Heart right ventricle (tissue), 16 donors: ENCODE results near the gene GPRASP1. TPM values are rescaled to one million over a fixed set of nuclear protein-coding genes. Genes with fewer than 3 reads are reported as not detected.
A peak's percentile ranks its signal among the peaks of the same experiment; 100 is the strongest.

Experiments used
- ATAC-seq, 8 donors: fragments of 200-7000 bp; cut with Tn5 transposase; one replicate each; pipeline ENCODE4 v1.9.1; 2020; ENCODE audit warnings: mild to moderate bottlenecking in 8 of 8, moderate library complexity in 8 of 8, moderate number of reproducible peaks in 1 of 8
- DNase-seq, 2 donors: peaks; one replicate each; pipeline ENCODE4 v3.0.0-alpha.2; 2020
- H3K27ac ChIP-seq, 10 donors: fragments of 200-600 bp; sonication (generic) in 2 of 10; one replicate each; pipeline versions ENCODE4 v1.5.0 to v1.8.0; 2020 to 2022; ENCODE audit warnings: mild to moderate bottlenecking in 3 of 10
- H3K27me3 ChIP-seq, 7 donors: fragments of 200-600 bp; one replicate each; pipeline ENCODE4 v1.8.0; 2021 to 2022; ENCODE audit warnings: mild to moderate bottlenecking in 2 of 7
- H3K36me3 ChIP-seq, 9 donors: fragments of 200-600 bp; sonication (generic) in 1 of 9; one replicate each; pipeline versions ENCODE4 v1.5.0 to v1.8.0; 2020 to 2022; ENCODE audit warnings: mild to moderate bottlenecking in 2 of 9
- H3K4me1 ChIP-seq, 9 donors: fragments of 200-600 bp; sonication (generic) in 1 of 9; one replicate each; pipeline versions ENCODE4 v1.5.0 to v1.8.0; 2020 to 2022; ENCODE audit warnings: mild to moderate bottlenecking in 4 of 9
- H3K4me3 ChIP-seq, 10 donors: fragments of 200-600 bp; sonication (generic) in 2 of 10; one replicate each; pipeline versions ENCODE4 v1.5.0 to v1.8.0; 2020 to 2022; ENCODE audit warnings: mild to moderate bottlenecking in 7 of 10, moderate library complexity in 2 of 10
- H3K9me3 ChIP-seq, 11 donors: fragments of 200-600 bp in 10 of 11; sonication (generic) in 2 of 11; one replicate each; pipeline versions ENCODE4 v1.5.0 to v1.8.0; 2013 to 2022; ENCODE audit warnings: mild to moderate bottlenecking in 2 of 11, control low read depth in 1 of 11, moderate library complexity in 1 of 11
- WGBS, 2 donors: extraction: QIAGEN DNeasy Blood & Tissue Kit; methylation state at CpG; one replicate each; pipeline ENCODE4 v1.1.7; 2013; ENCODE audit warnings: inconsistent platforms in 1 of 2; 5-methylcytosine and 5-hydroxymethylcytosine counted together
- intact Hi-C, 10 donors: fragments of 100-400 bp; cut with DNase I; formaldehyde crosslinking; loops; one replicate each; pipeline versions ENCODE4 v1.11.1 to v1.14.2; 2022
- long read RNA-seq, 3 donors: library from polyadenylated mRNA; unstranded; transcript quantifications; one replicate each; pipeline ENCODE4 v2.0.0, GENCODE V29; 2020 to 2021
- polyA plus RNA-seq, 2 donors: library from polyadenylated mRNA; stranded (reverse); fragments of 200-250 nt; gene quantifications; one replicate each; pipeline ENCODE4 v1.2.3, GENCODE V29; 2013
- total RNA-seq, 10 donors: library from RNA; stranded (reverse); fragmentation: NEBNext Ultra II Directional in 3 of 10; extraction: Animal tissue kit (Norgen Biotek cat#: 25700) in 3 of 10; gene quantifications; one replicate each; pipeline versions ENCODE4 v1.2.1 to v1.2.4, GENCODE V29; 2021 to 2023
- TF ChIP-seq, protein P1 (sequence below), 9 donors: fragments of 200-600 bp; sonication (generic) in 2 of 9; IDR thresholded peaks; one replicate each; pipeline versions ENCODE4 v1.5.0 to v1.8.0; 2021 to 2022; ENCODE audit warnings: antibody characterized with exemption in 9 of 9, mild to moderate bottlenecking in 5 of 9, moderate library complexity in 1 of 9
- donor health status: Arrhythmogenic right ventricular cardiomyopathy.
- donor health status: ischemic (EF 13 %, LVEDD 7.1; RV severe dilation, severe dysfunction).
- donor health status: healthy with polysubstance abuse.
- donor health status: DM: no; HTN: yes; CAD: no.
- donor health status: DM: no; HTN: no; CAD: no.
- donor health status: ischemic (EF 25% LVEDD 6.9; RV normal size, moderate dysfunction).
- donor health status: ischemic (EF 25% LVEDD 5.7; RV mildly dilated, moderate dysfunction).
- donor health status: healthy.
- donor health status: DM: yes; HTN: yes; CAD: no.
- donor health status: Ischemic cardiomyopathy.
- donor health status: ischemic (EF 35%, LVEDD 5.7; RV mildly dilated, moderate dysfunction).
- donor health status: nonischemic (EF 11% LVEDD 7.7; RV severe dilation, severe dysfunction).
- donor health status: DM: yes; HTN: yes; CAD: no.
- donor health status: PGD.
- donor health status: ischemic (EF 29% LVEDD 5.4; RV normal size, mild dysfunction).
- donor health status: nonischemic (EF 23%, LVEDD 6.1; RV moderate dilation, normal function).

Gene GPRASP1
- total RNA-seq (10 to 100 TPM in 1 of 10 donors, 1 to 10 TPM in 9; 3.4 to 10.0 (median 7.4) TPM), polyA plus RNA-seq (1 to 10 TPM; 1.2 to 7.4 TPM)
- long read RNA-seq, donor 1, full-length matches to known transcripts: 4 of 11 reads
- long read RNA-seq, donor 1, partial matches to known transcripts: 2 of 11 reads
- long read RNA-seq, donor 1, other reads (novel, unspliced or antisense): 5 of 11 reads
- long read RNA-seq, donor 2, full-length matches to known transcripts: 12 of 23 reads
- long read RNA-seq, donor 2, partial matches to known transcripts: 6 of 23 reads
- long read RNA-seq, donor 2, other reads (novel, unspliced or antisense): 5 of 23 reads
- long read RNA-seq, donor 3, full-length matches to known transcripts: 4 of 6 reads
- long read RNA-seq, donor 3, partial matches to known transcripts: 1 of 6 reads
- long read RNA-seq, donor 3, other reads (novel, unspliced or antisense): 1 of 6 reads

GRCh38 chrX:102651242-102652011 lies at the start of gene GPRASP1:
GPRASP1 (plus strand) TSS chrX:102651483; CDS start chrX:102653914, 2,431 bp downstream.
- peak within 1 kb of the TSS in 8 of 10 donors; percentile 9 to 78 (median 66) for H3K27ac ChIP-seq
- ATAC-seq: peak; percentile 74 to 93 (median 90)
- WGBS, 2 donors: 0% methylated on average over 35 to 61 of the region's 61 CpGs

GRCh38 chrX:102604327-102604726 lies 47.0 kb upstream of the GPRASP1 start:
- Histone ChIP-seq H3K4me3 (no peak overlapping the region), H3K4me1 (peaks cover 0 to 4% (median 0%) of the 10 kb centered on the region in 9 donors), H3K27me3 (peaks cover 0 to 3% (median 0%) of the 10 kb centered on the region in 7 donors), H3K9me3 (no peaks in the 10 kb centered on the region), H3K36me3 (peaks cover 0 to 11% (median 0%) of the 10 kb centered on the region in 9 donors), H3K27ac (no peak overlapping the region)
- TF ChIP-seq, protein P1, sequence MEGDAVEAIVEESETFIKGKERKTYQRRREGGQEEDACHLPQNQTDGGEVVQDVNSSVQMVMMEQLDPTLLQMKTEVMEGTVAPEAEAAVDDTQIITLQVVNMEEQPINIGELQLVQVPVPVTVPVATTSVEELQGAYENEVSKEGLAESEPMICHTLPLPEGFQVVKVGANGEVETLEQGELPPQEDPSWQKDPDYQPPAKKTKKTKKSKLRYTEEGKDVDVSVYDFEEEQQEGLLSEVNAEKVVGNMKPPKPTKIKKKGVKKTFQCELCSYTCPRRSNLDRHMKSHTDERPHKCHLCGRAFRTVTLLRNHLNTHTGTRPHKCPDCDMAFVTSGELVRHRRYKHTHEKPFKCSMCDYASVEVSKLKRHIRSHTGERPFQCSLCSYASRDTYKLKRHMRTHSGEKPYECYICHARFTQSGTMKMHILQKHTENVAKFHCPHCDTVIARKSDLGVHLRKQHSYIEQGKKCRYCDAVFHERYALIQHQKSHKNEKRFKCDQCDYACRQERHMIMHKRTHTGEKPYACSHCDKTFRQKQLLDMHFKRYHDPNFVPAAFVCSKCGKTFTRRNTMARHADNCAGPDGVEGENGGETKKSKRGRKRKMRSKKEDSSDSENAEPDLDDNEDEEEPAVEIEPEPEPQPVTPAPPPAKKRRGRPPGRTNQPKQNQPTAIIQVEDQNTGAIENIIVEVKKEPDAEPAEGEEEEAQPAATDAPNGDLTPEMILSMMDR (IDR thresholded peaks at IDR 0.05): no peak
- ATAC-seq: no peak
- WGBS, 2 donors: 41 to 92% methylated on average over 1 of the region's 1 CpG
- DNase-seq: no peak
- intact Hi-C loops: loop anchor here in 3 of 10 donors (5.0 to 10.0 kb wide), 3 partner anchors 48 to 110 kb away; partner anchors contain the start of genes GPRASP1 (in 2 of the 3) and GPRASP2 (in 1 of the 3)

More at GRCh38 chrX:102651242-102652011, at the start of gene GPRASP1:
- intact Hi-C loops: loop anchor here in 3 of 10 donors (5.0 to 10.0 kb wide), 4 partner anchors 47 to 63 kb away; partner anchors contain the start of genes GPRASP2 (in 2 of the 3) and ARMCX5 (in 1 of the 3)
- peak within 1 kb of the TSS; percentile 24 to 79 (median 66) for H3K4me3 ChIP-seq
- H3K4me1 ChIP-seq: peaks cover 0 to 6% (median 0%) of the 10 kb centered on the region in 9 donors
- TF ChIP-seq, protein P1 (IDR thresholded peaks at IDR 0.05): no peak
- H3K36me3 ChIP-seq: no peaks in the 10 kb centered on the region
- peaks cover 0 to 14% (median 0%) of the 10 kb centered on the region in 7 donors for H3K27me3 ChIP-seq
- H3K9me3 ChIP-seq: peaks cover 0 to 2% (median 0%) of the 10 kb centered on the region in 11 donors
- DNase-seq: peak; percentile 61 to 66

GRCh38 chrX:102606115-102606514 lies 45.2 kb upstream of the GPRASP1 start:
- intact Hi-C loops: loop anchor here in 2 of 10 donors (10.0 kb wide), 2 partner anchors 49 to 109 kb away; partner anchors contain the start of genes GPRASP1 (in 1 of the 2) and GPRASP2 (in 1 of the 2)
- DNase-seq (no peak), ATAC-seq (no peak)
- H3K27me3 ChIP-seq: peaks cover 0 to 3% (median 0%) of the 10 kb centered on the region in 7 donors
- peaks cover 0 to 4% (median 0%) of the 10 kb centered on the region in 9 donors for H3K4me1 ChIP-seq
- H3K9me3 ChIP-seq: no peaks in the 10 kb centered on the region
- H3K36me3 ChIP-seq: peaks cover 0 to 11% (median 0%) of the 10 kb centered on the region in 9 donors
- H3K27ac ChIP-seq: no peak overlapping the region
- TF ChIP-seq, protein P1 (IDR thresholded peaks at IDR 0.05): no peak
- no peak overlapping the region for H3K4me3 ChIP-seq
- 95 to 100% methylated on average over 1 of the region's 1 CpG for WGBS, 2 donors

GRCh38 chrX:102610905-102611304 lies 40.4 kb upstream of the GPRASP1 start:
- intact Hi-C loops: no loop called here

More at GRCh38 chrX:102610905-102611304, 40.4 kb upstream of the GPRASP1 start:
- TF ChIP-seq, protein P1 (IDR thresholded peaks at IDR 0.05): no peak
- H3K4me1 ChIP-seq: no peaks in the 10 kb centered on the region
- no peaks in the 10 kb centered on the region for H3K36me3 ChIP-seq
- H3K9me3 ChIP-seq: no peaks in the 10 kb centered on the region
- DNase-seq: no peak
- H3K27me3 ChIP-seq: peaks cover 0 to 3% (median 0%) of the 10 kb centered on the region in 7 donors
- ATAC-seq: no peak
- 93 to 98% methylated on average over 4 of the region's 4 CpGs for WGBS, 2 donors
- H3K27ac ChIP-seq: no peak overlapping the region
- H3K4me3 ChIP-seq: no peak overlapping the region
